ENCODE measurements around the gene EXOC6B.

The EXOC6B gene

DNA sequence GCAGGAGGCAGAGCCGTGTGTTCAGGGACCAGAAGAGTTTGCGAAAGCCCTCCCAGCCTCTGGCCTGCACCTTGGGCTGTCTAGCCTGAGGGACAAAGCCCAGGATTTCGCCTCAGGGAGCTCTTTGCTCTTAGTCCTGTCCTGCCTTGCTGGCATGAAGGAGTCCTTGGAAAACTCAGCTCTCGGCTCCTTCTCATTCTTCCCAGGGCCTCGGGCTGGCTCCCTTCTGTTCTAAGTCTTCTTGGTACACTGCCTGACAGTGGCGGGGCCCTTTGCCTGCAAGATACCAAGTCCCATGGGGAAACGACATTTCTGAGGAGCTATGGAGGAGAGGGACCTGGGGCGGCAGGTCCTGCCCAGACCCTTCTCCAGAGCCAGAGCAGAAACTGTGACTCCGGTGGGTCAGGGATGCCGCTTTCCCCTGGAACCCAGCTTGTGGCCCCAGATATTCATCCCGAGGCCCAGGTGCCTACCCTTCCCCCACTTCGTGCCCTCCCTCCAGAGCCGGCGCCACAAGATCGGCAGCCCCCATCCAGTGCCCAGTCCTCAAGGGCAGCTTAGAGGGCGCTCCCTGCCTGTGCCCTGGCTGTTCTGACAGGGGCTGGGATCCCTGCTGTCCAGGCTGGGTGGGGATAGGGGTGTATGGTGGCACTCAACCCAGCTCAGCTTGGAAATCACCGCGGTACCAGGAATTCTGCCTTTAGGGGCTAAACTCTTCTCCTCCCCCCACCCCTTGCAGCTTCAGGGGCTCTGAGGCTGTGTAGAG, 672.6 kb downstream of the EXOC6B start:
- H3K4me3 ChIP-seq (ENCODE audit: low read length) = no peak overlapping the region
- no peak for TF ChIP-seq ZNF274 (IDR thresholded peaks at IDR 0.05; ENCODE audit: low read depth, low read length)

DNA sequence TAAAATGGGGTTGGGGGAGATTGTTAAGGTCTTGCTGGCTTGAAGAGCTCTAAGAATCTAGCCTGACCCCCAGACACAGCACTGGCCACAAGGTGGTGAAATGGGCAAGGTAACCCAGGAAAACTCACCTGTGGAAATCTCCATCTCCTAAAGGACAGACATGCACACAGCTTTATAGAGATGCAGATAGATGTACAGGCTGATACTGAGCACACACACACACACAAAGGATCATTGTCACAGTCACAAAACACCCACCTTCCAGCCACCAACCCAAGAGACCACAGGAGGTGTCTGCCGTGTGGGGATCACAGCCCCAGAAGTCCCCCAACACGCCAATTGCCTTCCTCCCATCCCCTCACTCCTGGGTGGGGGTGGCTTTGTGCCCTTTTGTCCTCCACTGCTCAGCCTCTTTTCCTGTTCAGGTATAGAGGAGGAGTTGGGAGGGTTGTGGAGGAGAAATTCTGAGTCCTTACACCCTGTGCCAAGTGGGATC, 674.9 kb downstream of the EXOC6B start:
- no peak for TF ChIP-seq ZNF274 (IDR thresholded peaks at IDR 0.05; ENCODE audit: low read depth, low read length)
- H3K4me3 ChIP-seq (ENCODE audit: low read length) = no peak overlapping the region

DNA sequence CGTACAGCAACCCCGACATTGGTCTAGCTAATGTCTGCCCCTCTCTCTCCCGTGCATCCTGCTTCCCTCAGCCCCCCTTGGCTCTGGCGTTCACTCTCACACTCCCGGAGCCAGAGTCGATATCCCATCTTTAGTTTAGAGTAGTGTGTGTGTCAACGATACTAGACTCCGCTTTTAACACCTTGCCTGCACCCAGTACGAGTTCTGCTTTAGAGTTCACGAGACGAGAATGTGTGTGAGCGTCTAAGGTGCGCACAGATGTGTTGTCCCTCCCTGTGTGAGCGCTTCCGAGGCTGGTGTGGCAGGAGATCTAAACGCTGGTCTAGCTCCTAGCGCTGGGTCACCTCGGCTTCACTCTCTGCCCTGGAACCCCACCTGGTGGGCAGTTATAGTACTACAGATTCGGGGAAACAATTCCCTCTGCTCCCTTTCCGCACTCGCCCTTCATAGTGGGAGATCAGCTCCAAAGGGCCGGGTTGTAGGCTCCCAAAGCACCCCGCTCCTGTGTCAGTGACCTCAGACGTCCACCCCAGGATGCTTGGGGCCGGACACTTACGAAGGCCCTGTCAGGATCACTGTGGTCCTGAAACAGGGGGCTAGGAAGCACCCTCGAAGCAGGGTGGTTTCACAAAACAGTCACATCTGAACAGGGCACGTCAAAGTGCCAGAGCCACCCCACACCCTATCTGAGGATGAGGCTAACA, 675.5 kb downstream of the EXOC6B start:
- H3K4me3 ChIP-seq (ENCODE audit: low read length) = no peak overlapping the region
- TF ChIP-seq ZNF274 (IDR thresholded peaks at IDR 0.05; ENCODE audit: low read depth, low read length) = no peak

DNA sequence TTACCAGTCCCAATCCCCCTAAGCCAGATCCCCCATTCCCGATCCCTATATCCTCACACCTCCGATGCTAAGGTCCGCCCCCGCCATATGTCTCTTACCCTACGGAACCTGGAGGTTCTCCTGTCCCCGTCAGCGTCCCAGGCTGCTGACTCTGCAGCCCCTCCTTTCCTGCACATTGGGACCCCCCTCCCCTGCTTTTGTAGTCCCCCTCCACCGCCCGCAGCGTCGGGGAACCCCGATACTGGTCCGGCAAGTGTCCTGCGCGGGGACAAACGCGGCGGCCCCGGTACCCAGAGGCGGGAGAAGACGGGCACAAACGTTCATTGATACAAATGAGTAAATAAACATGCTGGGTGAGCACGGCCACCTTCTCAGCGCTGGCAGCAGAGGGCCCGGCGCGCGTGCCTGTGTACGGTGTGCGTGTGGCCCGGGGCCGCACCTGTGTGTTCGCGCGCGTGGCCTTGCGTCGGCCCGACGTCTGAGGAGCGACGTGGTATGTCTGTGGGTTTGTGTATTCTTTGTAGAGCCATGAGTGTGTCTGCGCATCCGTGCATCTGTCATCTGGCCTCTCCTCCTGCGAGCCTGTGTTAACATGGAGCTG, 676.2 kb downstream of the EXOC6B start:
- no peak overlapping the region for H3K4me3 ChIP-seq (ENCODE audit: low read length)
- no peak for TF ChIP-seq ZNF274 (IDR thresholded peaks at IDR 0.05; ENCODE audit: low read depth, low read length)

DNA sequence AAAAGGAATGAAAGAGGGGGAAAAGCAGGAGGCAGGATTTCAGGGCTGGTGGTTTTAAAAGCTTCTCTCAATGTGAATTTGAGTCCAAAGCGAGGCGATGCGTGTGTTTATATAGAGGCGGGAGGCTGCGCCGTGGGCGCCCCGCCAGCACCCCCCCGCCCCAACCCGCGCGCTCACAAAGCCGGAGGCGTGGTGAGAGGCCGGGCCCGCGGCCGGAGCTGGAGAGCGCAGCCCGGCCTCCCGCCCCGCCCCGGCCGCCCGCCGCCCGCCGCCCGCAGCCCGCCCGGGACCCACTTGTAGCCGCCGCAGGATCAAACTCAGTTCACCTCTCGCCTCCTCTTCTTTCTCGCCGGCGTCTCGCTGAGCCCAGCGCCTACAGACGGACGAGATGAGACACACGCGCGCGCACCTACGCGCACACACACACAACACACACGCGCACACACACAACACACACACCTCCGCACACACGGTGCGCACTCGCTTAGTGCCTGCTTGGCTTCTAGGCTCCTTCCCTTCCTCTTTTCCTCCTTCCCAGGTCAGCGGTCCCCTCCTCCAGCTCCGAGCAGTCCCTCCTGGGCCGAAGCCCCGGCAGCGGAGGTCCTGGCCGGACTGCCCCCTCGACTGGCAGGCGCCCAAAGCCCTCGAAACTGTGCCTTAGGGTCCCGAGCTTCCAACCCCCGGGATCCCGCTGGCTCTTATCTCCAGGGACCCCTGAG, 676.8 kb downstream of the EXOC6B start:
- no peak for TF ChIP-seq ZNF274 (IDR thresholded peaks at IDR 0.05; ENCODE audit: low read depth, low read length)
- H3K4me3 ChIP-seq (ENCODE audit: low read length) = no peak overlapping the region

DNA sequence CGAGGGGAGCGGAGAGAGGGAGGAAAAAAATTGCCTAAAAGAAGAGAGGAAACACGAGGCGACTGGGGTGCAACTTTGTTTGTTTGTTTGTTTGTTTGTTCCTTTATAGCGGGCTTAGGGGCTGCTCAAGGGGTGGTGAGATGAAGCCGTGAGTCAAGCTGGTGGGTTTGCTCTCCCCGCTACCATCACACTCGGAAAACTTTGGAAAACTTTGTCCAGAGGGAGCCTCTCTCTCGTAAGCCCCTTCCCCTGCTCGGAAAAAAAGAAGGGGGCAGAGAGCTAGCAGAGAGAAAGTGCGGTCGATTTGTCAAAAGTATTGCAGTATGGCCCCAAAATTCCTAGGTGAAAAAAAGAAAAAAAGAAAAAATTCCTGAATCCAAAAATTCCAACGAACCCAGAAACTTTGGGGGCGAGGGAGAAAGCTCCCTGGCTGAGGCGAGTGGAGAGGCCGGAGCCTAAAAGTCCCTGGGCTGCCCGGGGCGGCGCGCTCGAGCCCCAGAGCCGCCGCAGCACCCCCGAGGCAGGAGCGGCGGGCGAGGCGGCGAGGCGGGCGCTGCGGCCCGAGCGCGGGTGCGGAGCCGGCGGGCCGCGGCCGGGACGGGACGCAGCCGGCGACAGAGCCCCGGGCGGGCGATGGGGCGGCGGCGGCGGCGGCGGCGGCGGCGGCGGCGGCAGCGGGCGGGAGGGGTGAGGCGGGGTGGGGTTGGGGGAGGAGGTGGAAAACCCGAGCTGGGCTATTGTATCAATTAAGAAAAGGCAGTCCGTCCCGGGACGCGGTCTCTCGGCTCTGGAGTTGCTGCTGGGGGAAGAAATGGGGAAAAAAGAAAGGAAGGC, 677.6 kb downstream of the EXOC6B start:
- TF ChIP-seq ZNF274 (IDR thresholded peaks at IDR 0.05; ENCODE audit: low read depth, low read length) = no peak
- H3K4me3 ChIP-seq (ENCODE audit: low read length) = no peak overlapping the region

DNA sequence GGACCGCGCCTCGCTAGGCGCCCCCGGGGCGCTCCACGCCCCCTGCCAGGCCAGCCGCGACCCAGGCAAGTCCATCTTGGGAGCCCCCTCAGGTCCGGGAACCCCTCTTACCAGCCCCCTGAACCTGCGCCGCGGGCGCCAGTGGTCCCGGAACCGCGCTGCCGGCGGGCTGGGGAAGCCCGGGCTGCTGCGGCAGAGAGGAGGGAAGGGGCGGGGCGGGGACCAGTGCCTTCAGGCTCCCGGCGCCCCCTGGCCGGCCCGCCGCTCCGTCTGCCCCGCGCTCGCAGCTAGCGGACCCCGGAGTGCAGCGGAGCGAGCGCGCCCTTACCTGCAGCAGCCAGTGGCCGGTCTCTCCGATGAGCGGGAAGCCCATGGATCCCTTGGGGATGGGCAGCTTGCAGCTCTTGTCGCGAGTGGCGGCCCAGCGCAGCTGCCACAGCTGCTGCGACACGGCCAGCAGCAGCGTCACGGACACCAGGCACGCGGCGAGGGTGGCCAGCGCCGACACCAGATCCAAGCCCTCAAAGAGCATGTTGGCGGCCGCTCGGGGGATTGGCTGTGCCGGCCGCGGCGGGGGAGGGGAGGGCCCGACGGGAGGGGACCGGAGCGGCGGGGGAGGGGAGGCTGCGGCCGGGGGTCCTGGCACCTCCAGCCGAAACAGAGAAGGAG, 678.4 kb downstream of the EXOC6B start, which contains the start of gene CYP26B1:
TSS of gene CYP26B1 (minus strand) at position 560 of the 669 bp plus-strand sequence. CDS start at position 532, 28 bp downstream.
- no peak for TF ChIP-seq ZNF274 (IDR thresholded peaks at IDR 0.05; ENCODE audit: low read depth, low read length)
- H3K4me3 ChIP-seq (ENCODE audit: low read length) = no peak within 1 kb of the TSS

DNA sequence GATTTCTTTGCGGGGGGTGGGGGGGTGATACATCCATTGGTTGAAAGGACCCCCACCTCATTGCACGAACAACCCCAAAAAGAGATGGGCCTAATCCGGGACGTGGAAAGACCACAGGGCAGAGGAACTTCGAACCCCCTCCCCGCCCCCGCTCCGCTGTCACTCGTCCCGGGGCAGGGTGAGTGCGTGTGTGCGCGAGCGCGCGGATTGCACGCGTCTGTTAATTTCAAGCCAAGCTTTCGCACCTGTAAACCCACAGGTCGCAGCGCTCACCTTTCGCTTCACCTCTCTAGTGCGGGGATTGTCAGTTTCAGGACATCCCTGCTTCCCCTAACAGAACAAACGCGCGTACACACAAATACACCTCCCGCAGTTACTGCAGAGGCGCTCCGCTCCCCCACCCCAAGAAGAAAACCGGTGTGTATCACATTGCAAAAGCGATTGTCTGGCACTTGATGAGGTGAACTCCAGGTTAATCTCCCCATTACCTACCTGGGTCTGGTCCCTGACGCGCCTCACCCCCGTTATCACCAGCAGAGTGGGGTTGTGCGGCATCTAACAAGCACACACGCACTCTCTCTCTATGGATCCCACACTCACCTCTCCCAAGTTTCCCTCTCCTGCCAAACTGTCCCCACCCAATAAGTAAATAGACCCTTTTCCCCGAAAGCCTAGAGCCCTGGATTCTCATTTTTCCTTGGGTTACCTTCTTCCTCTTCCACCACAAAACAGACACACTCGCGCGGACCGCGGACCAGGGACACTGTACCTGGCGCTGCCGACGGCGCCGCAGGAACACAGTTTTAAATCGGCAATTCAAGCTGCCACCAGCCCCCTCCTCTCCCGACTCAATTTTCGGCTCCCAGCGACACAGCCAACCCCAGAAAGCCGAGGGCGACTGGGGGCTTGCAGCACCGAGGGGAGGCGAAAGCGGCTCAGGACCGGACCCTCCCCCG, 679.2 kb downstream of the EXOC6B start:
- H3K4me3 ChIP-seq (ENCODE audit: low read length) = no peak overlapping the region
- no peak for TF ChIP-seq ZNF274 (IDR thresholded peaks at IDR 0.05; ENCODE audit: low read depth, low read length)

DNA sequence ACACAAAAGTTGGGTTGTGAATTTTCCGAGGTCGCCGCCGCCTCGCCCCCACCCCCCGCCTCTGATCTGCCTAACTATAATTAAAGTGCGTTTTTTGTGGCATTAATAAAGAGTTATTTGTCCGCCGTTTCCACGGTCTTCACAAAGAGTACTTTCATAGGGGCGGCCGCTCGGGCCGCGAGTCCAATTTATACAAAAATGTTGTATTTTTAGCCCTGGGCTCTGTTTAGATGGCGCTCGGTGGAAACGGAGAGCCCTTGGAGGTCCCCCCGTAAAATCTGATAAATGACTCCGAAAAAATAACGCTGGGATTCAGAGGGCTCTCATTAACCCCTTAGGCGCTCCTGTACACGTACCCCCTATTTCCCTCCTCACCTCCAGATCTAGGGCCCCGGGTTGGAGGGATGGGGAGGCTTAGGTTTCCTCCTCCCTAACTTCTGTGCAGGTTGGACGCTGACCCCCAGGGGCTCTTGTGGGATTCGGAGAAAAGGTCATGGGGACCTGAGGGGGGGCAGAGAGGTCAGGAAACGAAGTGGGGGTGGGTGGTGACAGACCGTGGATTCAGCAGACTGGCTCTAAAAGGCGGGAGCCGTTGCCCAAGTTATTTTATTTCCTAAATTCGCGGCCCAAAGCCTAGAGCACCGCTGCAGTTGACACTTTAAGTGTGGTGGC, 680.0 kb downstream of the EXOC6B start:
- TF ChIP-seq ZNF274 (IDR thresholded peaks at IDR 0.05; ENCODE audit: low read depth, low read length) = no peak
- no peak overlapping the region for H3K4me3 ChIP-seq (ENCODE audit: low read length)

DNA sequence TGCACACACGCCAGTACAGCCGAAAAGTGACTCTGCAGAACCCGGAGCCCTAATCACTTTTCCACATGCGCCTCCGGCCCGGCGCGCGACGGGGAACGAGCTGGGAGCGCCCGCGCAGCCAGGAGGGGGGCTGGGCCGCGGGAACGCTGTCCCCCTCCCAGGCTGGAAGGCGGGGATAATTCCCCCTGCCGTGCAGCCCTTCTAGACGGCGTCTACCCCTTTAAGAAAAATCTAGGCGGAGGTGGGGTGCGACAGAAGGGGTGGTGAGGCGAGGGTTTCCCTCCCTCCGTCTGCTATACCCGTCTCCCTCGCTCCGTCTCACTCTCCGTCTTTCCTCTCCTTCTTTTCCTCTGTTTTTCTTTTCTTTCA, 680.6 kb downstream of the EXOC6B start:
- no peak for TF ChIP-seq ZNF274 (IDR thresholded peaks at IDR 0.05; ENCODE audit: low read depth, low read length)
- no peak overlapping the region for H3K4me3 ChIP-seq (ENCODE audit: low read length)

DNA sequence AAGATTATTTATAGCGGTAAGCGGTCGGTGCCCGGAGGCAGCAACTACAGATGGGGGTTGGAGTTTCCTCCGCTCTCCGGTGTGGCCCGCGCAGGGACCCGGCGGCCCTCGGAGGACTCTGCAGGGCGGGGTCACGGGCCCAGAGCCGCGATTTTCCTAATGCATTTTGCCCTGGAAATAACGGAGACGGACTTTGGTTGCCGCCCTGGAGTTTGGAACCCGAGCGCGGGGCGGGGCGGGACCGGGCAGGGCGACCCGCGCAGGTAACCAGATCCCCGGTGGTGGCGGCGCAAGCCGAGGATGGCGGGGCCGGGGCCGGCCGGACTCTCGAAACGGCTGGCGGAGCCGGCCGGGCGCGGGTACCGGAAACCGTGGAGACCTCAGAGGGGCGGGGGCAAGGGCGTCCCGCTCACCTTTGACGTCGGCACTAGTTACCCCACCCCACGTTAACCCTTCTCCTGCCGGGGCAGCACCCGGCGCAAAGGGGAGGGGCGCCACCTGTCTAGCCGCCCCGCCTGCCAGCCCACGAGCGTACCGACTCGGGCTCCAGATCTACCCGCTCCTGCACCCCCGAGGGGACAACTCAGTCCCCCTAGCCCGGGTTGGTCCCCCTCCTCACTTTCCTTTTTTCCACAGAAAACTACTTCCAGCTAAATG, 681.1 kb downstream of the EXOC6B start:
- H3K4me3 ChIP-seq (ENCODE audit: low read length) = no peak overlapping the region

More for the DNA sequence above, 681.1 kb downstream of the EXOC6B start:
- TF ChIP-seq ZNF274 (IDR thresholded peaks at IDR 0.05; ENCODE audit: low read depth, low read length) = no peak
